Erythroblast (primary cell): ENCODE data around the gene OTOGL.
A peak's percentile ranks its signal among the peaks of the same experiment; 100 is the strongest.
"Not testable (repeated sequence)": the region's sequence is repeated elsewhere in the genome, so short reads cannot be mapped to it uniquely, and the experiment has no call there.

Experiments used
- DNase-seq, 2 experiments: peaks; one replicate each; lab custom pipeline; 2025; lab: John Stamatoyannopoulos, UW
- GATA1 ChIP-seq: IDR thresholded peaks from 2 replicates; pipeline ENCODE4 v1.6.1; 2011; ENCODE audit warnings: low read depth, mild to moderate bottlenecking, control low read depth, low read length, moderate library complexity
- POLR2A ChIP-seq: IDR thresholded peaks from 2 replicates; pipeline ENCODE4 v1.6.1; 2011; ENCODE audit warnings: mild to moderate bottlenecking, low read length

OTOGL gene

DNA sequence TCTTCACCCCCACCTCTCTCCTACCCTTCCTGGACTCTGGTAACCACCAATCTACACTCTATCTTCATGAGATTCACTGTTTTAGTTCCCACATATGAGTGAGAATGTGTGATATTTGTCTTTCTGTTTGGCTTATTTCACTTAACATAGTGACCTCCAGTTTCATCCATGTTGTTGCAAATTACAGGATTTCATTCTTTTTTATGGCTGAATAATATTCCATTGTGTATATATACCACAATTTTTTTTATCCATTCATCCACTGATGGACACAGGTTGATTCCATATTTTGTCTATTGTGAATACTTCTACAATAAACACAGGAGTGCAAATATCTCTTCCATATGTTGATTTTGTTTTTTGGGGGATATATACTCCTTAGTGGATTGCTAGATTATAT lies 140.5 kb downstream of the OTOGL start:
- DNase-seq, result no peak
- TF ChIP-seq POLR2A (no peak), GATA1 (no peak)

GRCh38 chr12:80241576-80242273 lies 142.4 kb downstream of the OTOGL start:
- DNase-seq, result no peak
- TF ChIP-seq POLR2A (no peak), GATA1 (no peak)

DNA sequence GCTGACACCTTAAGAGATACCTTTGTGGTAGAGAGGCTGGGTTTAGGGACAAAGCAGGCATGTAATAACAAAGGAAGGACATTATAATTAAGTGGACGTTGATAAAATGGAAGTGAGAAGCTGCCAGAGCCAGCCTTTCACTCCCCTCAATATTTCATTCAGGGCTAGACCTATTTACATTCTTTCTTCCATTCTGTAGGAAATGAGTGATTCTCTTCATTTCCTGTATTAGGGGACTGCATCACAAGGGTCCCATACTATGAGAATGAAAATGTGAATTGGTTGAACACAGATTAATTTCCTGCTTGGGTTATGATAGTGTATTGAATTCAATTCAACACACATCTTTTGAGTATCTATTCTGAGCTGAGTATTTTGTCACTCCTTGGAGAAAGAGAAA lies 143.0 kb downstream of the OTOGL start:
- DNase-seq, result no peak
- TF ChIP-seq GATA1 (no peak), POLR2A (no peak)

- not testable (repeated sequence) for DNase-seq
Observed at GRCh38 chr12:80249581-80249980, 150.2 kb downstream of the OTOGL start.

DNA sequence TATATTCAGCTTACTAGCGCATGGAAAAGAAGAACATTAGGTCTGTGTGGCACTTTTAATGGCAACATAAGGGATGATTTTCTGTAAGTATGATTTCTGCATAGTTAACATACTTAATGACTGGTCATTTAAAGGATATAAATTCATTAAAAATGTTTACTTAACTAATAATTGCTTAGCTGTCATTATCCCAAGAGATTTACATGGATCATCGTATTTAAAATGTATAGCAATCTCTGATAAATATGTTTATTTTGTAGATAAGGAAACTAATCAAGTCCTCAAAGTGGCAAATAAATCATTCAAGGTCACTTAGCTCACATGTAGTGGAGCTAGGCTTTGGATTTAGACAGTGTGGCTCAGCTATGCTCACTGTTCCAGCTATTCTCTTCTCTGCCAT lies 158.6 kb downstream of the OTOGL start:
- DNase-seq, result no peak
- no peak for TF ChIP-seq GATA1
- no peak for TF ChIP-seq POLR2A

DNA sequence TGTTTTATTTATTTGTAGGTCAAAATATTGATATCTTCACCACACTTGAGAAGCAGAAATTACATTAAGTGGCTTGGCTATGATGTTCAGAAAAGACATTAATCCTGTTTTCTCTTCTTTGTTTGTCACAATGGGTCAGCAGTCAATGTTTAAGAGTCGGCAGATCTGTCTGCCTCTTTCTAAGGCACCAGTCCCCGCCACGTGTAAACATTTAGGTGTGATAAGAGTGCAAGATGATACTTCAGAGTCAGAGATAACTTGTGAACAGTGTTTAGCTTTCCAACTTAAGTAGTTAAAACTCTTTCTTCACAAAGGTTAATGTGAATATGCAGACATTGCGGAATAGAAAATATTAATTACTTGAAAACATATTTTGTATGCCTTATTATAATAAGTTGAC lies 160.9 kb downstream of the OTOGL start:
- TF ChIP-seq GATA1 (no peak), POLR2A (no peak)

GRCh38 chr12:80261403-80261802 lies 162.1 kb downstream of the OTOGL start:
- TF ChIP-seq POLR2A (no peak), GATA1 (no peak)
- no peak for DNase-seq

More for the DNA sequence above, 160.9 kb downstream of the OTOGL start:
- no peak for DNase-seq

GRCh38 chr12:80262346-80262745 lies 163.0 kb downstream of the OTOGL start:
- TF ChIP-seq GATA1 (no peak), POLR2A (no peak)
- DNase-seq, result no peak

DNA sequence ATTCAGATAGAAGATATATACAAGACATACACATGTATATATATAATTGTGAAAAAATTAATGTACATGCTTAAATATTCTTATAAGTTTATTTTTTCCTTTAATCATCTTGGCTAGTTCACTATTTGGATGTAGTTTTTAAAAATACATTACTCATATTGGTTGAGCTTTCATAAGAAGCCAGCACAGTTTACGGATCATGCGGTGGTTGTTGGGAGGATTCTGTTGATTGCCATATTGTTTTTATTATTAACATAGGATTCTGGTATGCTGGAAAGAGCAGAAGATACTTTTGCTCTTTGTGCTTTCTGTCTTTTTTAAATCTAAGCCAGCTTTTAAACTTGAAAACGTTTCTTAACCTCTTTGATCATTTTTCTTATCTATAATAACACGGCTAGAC lies 163.4 kb downstream of the OTOGL start:
- TF ChIP-seq GATA1 (no peak), POLR2A (no peak)
- DNase-seq, result no peak

- no peak for DNase-seq
- TF ChIP-seq GATA1, result no peak
- TF ChIP-seq POLR2A, result no peak
Observed at GRCh38 chr12:80264386-80264785, 165.0 kb downstream of the OTOGL start.

GRCh38 chr12:80264891-80265290 lies 165.6 kb downstream of the OTOGL start:
- TF ChIP-seq GATA1 (no peak), POLR2A (no peak)
- DNase-seq, result no peak

DNA sequence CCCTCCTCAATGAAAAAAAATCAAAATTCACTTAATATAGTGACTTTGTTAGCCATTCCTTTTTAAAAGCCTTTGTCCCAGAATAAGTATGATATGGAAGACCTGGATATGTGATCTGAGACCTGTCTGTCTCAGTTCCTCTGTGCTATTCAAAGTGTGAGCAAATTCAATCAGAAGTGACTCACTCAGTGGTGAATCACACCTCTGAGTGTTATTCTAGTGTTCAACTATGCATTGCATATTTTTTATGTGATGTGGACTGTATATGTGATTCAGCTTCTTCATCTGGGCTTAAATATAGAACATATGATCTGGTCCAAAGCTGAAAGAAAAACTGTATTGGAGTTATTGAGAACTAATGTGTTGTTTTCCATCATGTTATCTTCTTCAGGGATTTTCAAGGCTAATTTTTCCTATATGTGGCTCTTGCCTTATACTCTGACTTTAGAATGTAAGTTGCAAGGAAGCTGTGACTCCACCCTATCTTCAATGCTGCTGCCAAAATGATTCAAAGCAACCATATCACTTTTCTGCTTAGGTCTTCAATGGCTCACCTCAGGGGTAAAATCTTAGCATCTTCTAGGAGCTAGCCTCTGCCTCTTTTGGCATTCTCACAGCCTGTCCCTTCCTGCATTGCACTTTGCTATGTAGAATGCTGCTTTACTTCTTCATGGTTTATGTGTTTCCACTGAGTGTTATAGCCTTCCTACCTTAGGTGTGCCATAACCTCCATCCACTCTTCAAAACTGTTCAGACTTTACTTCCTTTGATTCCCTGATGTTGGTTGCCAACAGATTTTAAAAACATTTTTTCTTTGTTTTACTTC lies 169.8 kb downstream of the OTOGL start:
- DNase-seq, result no peak

GRCh38 chr12:80269803-80270552 lies 170.6 kb downstream of the OTOGL start:
- TF ChIP-seq GATA1 (no peak), POLR2A (no peak)
- peak; percentile 14 to 54 for DNase-seq

More for the DNA sequence above, 169.8 kb downstream of the OTOGL start:
- TF ChIP-seq POLR2A (no peak), GATA1 (no peak)

DNA sequence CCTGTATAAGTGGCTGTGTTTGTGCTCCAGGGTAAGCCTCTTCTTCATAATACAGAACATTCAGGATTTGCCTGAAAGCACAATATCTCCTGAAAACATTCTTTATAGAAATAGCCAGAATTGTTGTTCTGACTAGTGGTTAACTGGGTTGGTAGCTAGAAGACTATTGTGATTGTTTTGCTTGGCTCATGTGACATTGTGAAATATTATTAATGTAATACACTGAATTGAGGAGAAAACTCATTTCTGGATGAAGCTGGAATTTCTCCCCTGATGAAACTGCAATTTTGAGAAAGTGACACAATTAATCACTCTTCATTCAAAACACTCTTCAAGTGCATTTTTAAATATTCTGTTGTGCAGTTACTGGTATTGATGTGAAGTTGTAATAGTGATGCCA lies 172.4 kb downstream of the OTOGL start:
- TF ChIP-seq GATA1 (no peak), POLR2A (no peak)
- no peak for DNase-seq
